ENCODE measurements around the gene FAM78A. TPM values are rescaled to one million over a fixed set of nuclear protein-coding genes. Genes with fewer than 3 reads are reported as not detected.

Gene FAM78A
- 1 to 10 TPM; 1.2 to 3.0 (median 2.2) TPM for total RNA-seq
- polyA plus RNA-seq, result 10 to 100 TPM in 1 of 3 donors, 1 to 10 TPM in 1, under 1 TPM in 1; 0.60 to 11.9 (median 1.4) TPM

- H3K36me3 ChIP-seq, result no peaks in the 10 kb centered on the region
- H3K4me3 ChIP-seq, result peak within 1 kb of the TSS; percentile 33 to 81 (median 72)
- H3K27me3 ChIP-seq, result peaks cover 12 to 52% (median 39%) of the 10 kb centered on the region in 3 donors
- TF ChIP-seq POLR2AphosphoS5 (IDR thresholded peaks at IDR 0.05), result no peak
- TF ChIP-seq POLR2A (IDR thresholded peaks at IDR 0.05), result no peak
- TF ChIP-seq, protein P1, sequence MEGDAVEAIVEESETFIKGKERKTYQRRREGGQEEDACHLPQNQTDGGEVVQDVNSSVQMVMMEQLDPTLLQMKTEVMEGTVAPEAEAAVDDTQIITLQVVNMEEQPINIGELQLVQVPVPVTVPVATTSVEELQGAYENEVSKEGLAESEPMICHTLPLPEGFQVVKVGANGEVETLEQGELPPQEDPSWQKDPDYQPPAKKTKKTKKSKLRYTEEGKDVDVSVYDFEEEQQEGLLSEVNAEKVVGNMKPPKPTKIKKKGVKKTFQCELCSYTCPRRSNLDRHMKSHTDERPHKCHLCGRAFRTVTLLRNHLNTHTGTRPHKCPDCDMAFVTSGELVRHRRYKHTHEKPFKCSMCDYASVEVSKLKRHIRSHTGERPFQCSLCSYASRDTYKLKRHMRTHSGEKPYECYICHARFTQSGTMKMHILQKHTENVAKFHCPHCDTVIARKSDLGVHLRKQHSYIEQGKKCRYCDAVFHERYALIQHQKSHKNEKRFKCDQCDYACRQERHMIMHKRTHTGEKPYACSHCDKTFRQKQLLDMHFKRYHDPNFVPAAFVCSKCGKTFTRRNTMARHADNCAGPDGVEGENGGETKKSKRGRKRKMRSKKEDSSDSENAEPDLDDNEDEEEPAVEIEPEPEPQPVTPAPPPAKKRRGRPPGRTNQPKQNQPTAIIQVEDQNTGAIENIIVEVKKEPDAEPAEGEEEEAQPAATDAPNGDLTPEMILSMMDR (IDR thresholded peaks at IDR 0.05), result no peak
- TF ChIP-seq EP300 (IDR thresholded peaks at IDR 0.05), result no peak
- H3K9me3 ChIP-seq, result no peaks in the 10 kb centered on the region
- H3K4me1 ChIP-seq, result peaks cover 0 to 21% (median 15%) of the 10 kb centered on the region in 4 donors
- intact Hi-C loops (cut with DNase I), result no loop called here
- 5 to 7% methylated on average over 76 of the region's 76 CpGs for WGBS, 2 donors
- H3K27ac ChIP-seq, result peak within 1 kb of the TSS; percentile 60 to 65 (median 64)
- DNase-seq, result no peak
These were observed at the start of gene FAM78A for GRCh38 chr9:131276094-131276888. Gene FAM78A (minus strand): TSS chr9:131276510. CDS start chr9:131276179, 331 bp downstream.

DNA sequence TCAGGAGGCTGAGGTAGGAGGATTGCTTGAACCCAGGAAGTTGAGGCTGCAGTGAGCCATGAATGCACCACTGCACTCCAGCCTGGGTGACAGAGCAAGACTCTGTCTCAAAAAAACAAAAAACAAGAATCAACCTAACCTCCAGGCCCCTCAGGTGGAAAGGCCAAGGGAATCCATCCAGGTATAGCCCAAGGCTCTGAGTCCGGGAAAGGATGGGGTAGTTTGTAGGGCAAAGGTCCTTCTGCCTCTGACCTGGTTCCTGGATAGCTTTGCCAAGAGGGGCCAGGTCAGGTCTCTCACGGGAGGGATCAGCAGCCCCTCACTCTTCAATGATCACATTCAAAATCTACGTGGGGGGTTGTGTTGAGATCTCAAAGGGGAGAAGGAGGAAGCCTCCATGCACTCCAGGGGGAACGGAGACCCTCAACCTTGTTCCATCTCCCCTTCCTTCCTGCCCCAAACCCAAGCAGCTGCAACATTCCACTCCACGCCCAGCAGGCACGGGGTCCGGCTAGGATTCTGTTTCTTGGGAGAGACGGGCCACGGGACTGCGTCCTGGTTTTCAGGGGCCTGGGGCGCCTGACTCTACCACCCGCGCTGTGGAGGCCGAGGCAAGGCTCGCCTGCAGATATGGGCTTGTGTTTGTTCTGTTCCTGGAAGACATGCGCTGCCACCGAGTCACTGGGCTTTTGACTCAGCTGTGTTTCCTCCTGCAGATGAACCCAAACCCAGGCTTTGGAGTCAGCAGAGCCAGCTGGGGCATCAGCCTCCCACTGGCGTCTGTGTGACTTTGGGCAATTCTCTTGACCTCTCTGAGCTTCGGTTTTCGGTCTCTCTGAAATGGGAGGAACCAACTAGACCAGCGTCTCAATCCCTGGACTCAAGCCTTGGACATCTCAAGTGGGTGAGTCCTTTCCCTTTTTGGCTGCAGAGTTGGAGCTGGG, 48.7 kb upstream of the FAM78A start:
- H3K36me3 ChIP-seq, result no peaks in the 10 kb centered on the region
- H3K9me3 ChIP-seq, result no peaks in the 10 kb centered on the region
- no peak for TF ChIP-seq POLR2AphosphoS5 (IDR thresholded peaks at IDR 0.05)
- TF ChIP-seq EP300 (IDR thresholded peaks at IDR 0.05), result no peak
- TF ChIP-seq, protein P1 (IDR thresholded peaks at IDR 0.05), result no peak
- no peak for TF ChIP-seq POLR2A (IDR thresholded peaks at IDR 0.05)
- H3K27ac ChIP-seq, result no peak overlapping the region
- no peaks in the 10 kb centered on the region for H3K27me3 ChIP-seq
- 88 to 89% methylated on average over 21 of the region's 21 CpGs for WGBS, 2 donors
- no peaks in the 10 kb centered on the region for H3K4me1 ChIP-seq
- intact Hi-C loops (cut with DNase I), result no loop called here
- peak; percentile 30 for DNase-seq
- H3K4me3 ChIP-seq, result no peak overlapping the region

- intact Hi-C loops (cut with DNase I), result no loop called here
- no peaks in the 10 kb centered on the region for H3K4me1 ChIP-seq
- no peak overlapping the region for H3K4me3 ChIP-seq
- WGBS, 2 donors, result 74 to 78% methylated on average over 8 of the region's 8 CpGs
- H3K27me3 ChIP-seq, result no peaks in the 10 kb centered on the region
- no peaks in the 10 kb centered on the region for H3K36me3 ChIP-seq
- H3K9me3 ChIP-seq, result no peaks in the 10 kb centered on the region
- DNase-seq, result peak; percentile 45
- TF ChIP-seq POLR2AphosphoS5 (IDR thresholded peaks at IDR 0.05) (no peak), POLR2A (IDR thresholded peaks at IDR 0.05) (no peak), EP300 (IDR thresholded peaks at IDR 0.05) (no peak)
- TF ChIP-seq, protein P1 (IDR thresholded peaks at IDR 0.05), result no peak
- H3K27ac ChIP-seq, result no peak overlapping the region
These were observed 47.3 kb upstream of the FAM78A start for GRCh38 chr9:131323629-131324028.

GRCh38 chr9:131320031-131320685, 43.8 kb upstream of the FAM78A start:
- WGBS, 2 donors, result 71 to 77% methylated on average over 19 of the region's 19 CpGs

More at GRCh38 chr9:131320031-131320685, 43.8 kb upstream of the FAM78A start:
- H3K27me3 ChIP-seq, result no peaks in the 10 kb centered on the region
- TF ChIP-seq POLR2A (IDR thresholded peaks at IDR 0.05) (no peak), EP300 (IDR thresholded peaks at IDR 0.05) (no peak), POLR2AphosphoS5 (IDR thresholded peaks at IDR 0.05) (no peak)
- TF ChIP-seq, protein P1 (IDR thresholded peaks at IDR 0.05), result no peak
- intact Hi-C loops (cut with DNase I), result no loop called here
- H3K36me3 ChIP-seq, result no peaks in the 10 kb centered on the region
- no peaks in the 10 kb centered on the region for H3K4me1 ChIP-seq
- DNase-seq, result peak; percentile 80
- no peak overlapping the region for H3K4me3 ChIP-seq
- peak overlapping the region in 1 of 4 donors; percentile 27 for H3K27ac ChIP-seq
- no peaks in the 10 kb centered on the region for H3K9me3 ChIP-seq

Data from sigmoid colon (tissue), 7 donors.